Right ventricle myocardium inferior (tissue), 1 donor: ENCODE results near the gene OR5AR1. TPM values are rescaled to one million over a fixed set of nuclear protein-coding genes. Genes with fewer than 3 reads are reported as not detected.

Experiments used
- total RNA-seq: library from RNA; stranded (reverse); fragmentation: NEBNext Ultra II Directional; extraction: Animal tissue kit (Norgen Biotek cat#: 25700); gene quantifications from one replicate; pipeline ENCODE4 v1.2.1, GENCODE V29; 2021
- donor health status: DM: no; HTN: yes; CAD: no; lungs with severe emphysema.

OR5AR1 gene
- total RNA-seq, 1 donor from 2014 or later = not detected

Other genes starting within 250 kb of the OR5AR1 start
- not detected for gene OR5M3, start 190.3 kb upstream of the OR5AR1 start, total RNA-seq
- not detected for gene OR5M8, start 172.3 kb upstream of the OR5AR1 start, total RNA-seq
- not detected for gene OR5M11, start 120.4 kb upstream of the OR5AR1 start, total RNA-seq
- not detected for gene OR5M10, start 86.0 kb upstream of the OR5AR1 start, total RNA-seq
- not detected for gene OR5M1, start 48.8 kb upstream of the OR5AR1 start, total RNA-seq
- gene OR5AP2, start 21.2 kb upstream of the OR5AR1 start, total RNA-seq = not detected
- not detected for gene OR9G1, start 35.4 kb downstream of the OR5AR1 start, total RNA-seq
- gene OR9G4, start 85.0 kb downstream of the OR5AR1 start, total RNA-seq = not detected